ENCODE data around the gene DLGAP4.

DLGAP4 gene

GRCh38 chr20:36404435-36404978 is 98.4 kb downstream of the DLGAP4 start:
- H3K27me3 ChIP-seq (ENCODE audit: control insufficient read depth, insufficient read depth, low read length): no peaks in the 10 kb centered on the region
- H3K4me1 ChIP-seq (ENCODE audit: control insufficient read depth, insufficient read depth, low read length): peaks cover 6% of the 10 kb centered on the region; the same call in 1 of the 2 replicates
- no peaks in the 10 kb centered on the region for H3K9me3 ChIP-seq (ENCODE audit: control insufficient read depth, insufficient read depth, low read depth, low read length)
- H3K36me3 ChIP-seq (ENCODE audit: control insufficient read depth, insufficient read depth, low read length): no peaks in the 10 kb centered on the region
- H3K9ac ChIP-seq (ENCODE audit: low read length): no peak overlapping the region
- H3K27ac ChIP-seq (ENCODE audit: low read depth, low read length): no peak overlapping the region
- no peak overlapping the region for H3K4me3 ChIP-seq (ENCODE audit: low read depth, low read length)

- Histone ChIP-seq H3K27me3 (ENCODE audit: control insufficient read depth, insufficient read depth, low read length) (no peaks in the 10 kb centered on the region), H3K9me3 (ENCODE audit: control insufficient read depth, insufficient read depth, low read depth, low read length) (no peaks in the 10 kb centered on the region), H3K27ac (ENCODE audit: low read depth, low read length) (no peak overlapping the region), H3K4me1 (ENCODE audit: control insufficient read depth, insufficient read depth, low read length) (peaks cover 6% of the 10 kb centered on the region; the same call in 1 of the 2 replicates), H3K36me3 (ENCODE audit: control insufficient read depth, insufficient read depth, low read length) (no peaks in the 10 kb centered on the region), H3K4me3 (ENCODE audit: low read depth, low read length) (no peak overlapping the region), H3K9ac (ENCODE audit: low read length) (no peak overlapping the region)
Measured at GRCh38 chr20:36405255-36405654, 99.1 kb downstream of the DLGAP4 start.

GRCh38 chr20:36407199-36407733 is 101.1 kb downstream of the DLGAP4 start:
- Histone ChIP-seq H3K9me3 (ENCODE audit: control insufficient read depth, insufficient read depth, low read depth, low read length) (no peaks in the 10 kb centered on the region), H3K27me3 (ENCODE audit: control insufficient read depth, insufficient read depth, low read length) (no peaks in the 10 kb centered on the region), H3K27ac (ENCODE audit: low read depth, low read length) (no peak overlapping the region), H3K4me1 (ENCODE audit: control insufficient read depth, insufficient read depth, low read length) (no peaks in the 10 kb centered on the region), H3K9ac (ENCODE audit: low read length) (no peak overlapping the region), H3K4me3 (ENCODE audit: low read depth, low read length) (no peak overlapping the region), H3K36me3 (ENCODE audit: control insufficient read depth, insufficient read depth, low read length) (no peaks in the 10 kb centered on the region)

- H3K27ac ChIP-seq (ENCODE audit: low read depth, low read length): no peak overlapping the region
- no peaks in the 10 kb centered on the region for H3K4me1 ChIP-seq (ENCODE audit: control insufficient read depth, insufficient read depth, low read length)
- no peaks in the 10 kb centered on the region for H3K27me3 ChIP-seq (ENCODE audit: control insufficient read depth, insufficient read depth, low read length)
- no peaks in the 10 kb centered on the region for H3K9me3 ChIP-seq (ENCODE audit: control insufficient read depth, insufficient read depth, low read depth, low read length)
- H3K36me3 ChIP-seq (ENCODE audit: control insufficient read depth, insufficient read depth, low read length): no peaks in the 10 kb centered on the region
- H3K9ac ChIP-seq (ENCODE audit: low read length): no peak overlapping the region
- no peak overlapping the region for H3K4me3 ChIP-seq (ENCODE audit: low read depth, low read length)
Measured at GRCh38 chr20:36408219-36408618, 102.1 kb downstream of the DLGAP4 start.

- Histone ChIP-seq H3K27me3 (ENCODE audit: control insufficient read depth, insufficient read depth, low read length) (no peaks in the 10 kb centered on the region), H3K36me3 (ENCODE audit: control insufficient read depth, insufficient read depth, low read length) (no peaks in the 10 kb centered on the region), H3K9ac (ENCODE audit: low read length) (no peak overlapping the region), H3K27ac (ENCODE audit: low read depth, low read length) (no peak overlapping the region), H3K4me3 (ENCODE audit: low read depth, low read length) (no peak overlapping the region), H3K9me3 (ENCODE audit: control insufficient read depth, insufficient read depth, low read depth, low read length) (no peaks in the 10 kb centered on the region), H3K4me1 (ENCODE audit: control insufficient read depth, insufficient read depth, low read length) (no peaks in the 10 kb centered on the region)
Measured at GRCh38 chr20:36411861-36412454, 105.8 kb downstream of the DLGAP4 start.

GRCh38 chr20:36415475-36416002 is 109.4 kb downstream of the DLGAP4 start:
- H3K9ac ChIP-seq (ENCODE audit: low read length): no peak overlapping the region
- no peaks in the 10 kb centered on the region for H3K27me3 ChIP-seq (ENCODE audit: control insufficient read depth, insufficient read depth, low read length)
- H3K36me3 ChIP-seq (ENCODE audit: control insufficient read depth, insufficient read depth, low read length): no peaks in the 10 kb centered on the region
- no peaks in the 10 kb centered on the region for H3K4me1 ChIP-seq (ENCODE audit: control insufficient read depth, insufficient read depth, low read length)
- no peaks in the 10 kb centered on the region for H3K9me3 ChIP-seq (ENCODE audit: control insufficient read depth, insufficient read depth, low read depth, low read length)
- no peak overlapping the region for H3K27ac ChIP-seq (ENCODE audit: low read depth, low read length)
- H3K4me3 ChIP-seq (ENCODE audit: low read depth, low read length): no peak overlapping the region

GRCh38 chr20:36418711-36419110 is 112.6 kb downstream of the DLGAP4 start:
- H3K4me1 ChIP-seq (ENCODE audit: control insufficient read depth, insufficient read depth, low read length): no peaks in the 10 kb centered on the region
- H3K27ac ChIP-seq (ENCODE audit: low read depth, low read length): no peak overlapping the region
- no peaks in the 10 kb centered on the region for H3K9me3 ChIP-seq (ENCODE audit: control insufficient read depth, insufficient read depth, low read depth, low read length)
- no peaks in the 10 kb centered on the region for H3K27me3 ChIP-seq (ENCODE audit: control insufficient read depth, insufficient read depth, low read length)
- H3K4me3 ChIP-seq (ENCODE audit: low read depth, low read length): no peak overlapping the region
- H3K9ac ChIP-seq (ENCODE audit: low read length): no peak overlapping the region
- no peaks in the 10 kb centered on the region for H3K36me3 ChIP-seq (ENCODE audit: control insufficient read depth, insufficient read depth, low read length)

GRCh38 chr20:36421641-36422040 is 115.5 kb downstream of the DLGAP4 start:
- H3K9me3 ChIP-seq (ENCODE audit: control insufficient read depth, insufficient read depth, low read depth, low read length): no peaks in the 10 kb centered on the region
- H3K36me3 ChIP-seq (ENCODE audit: control insufficient read depth, insufficient read depth, low read length): no peaks in the 10 kb centered on the region
- no peak overlapping the region for H3K27ac ChIP-seq (ENCODE audit: low read depth, low read length)
- H3K4me1 ChIP-seq (ENCODE audit: control insufficient read depth, insufficient read depth, low read length): no peaks in the 10 kb centered on the region
- no peaks in the 10 kb centered on the region for H3K27me3 ChIP-seq (ENCODE audit: control insufficient read depth, insufficient read depth, low read length)
- no peak overlapping the region for H3K9ac ChIP-seq (ENCODE audit: low read length)
- no peak overlapping the region for H3K4me3 ChIP-seq (ENCODE audit: low read depth, low read length)

GRCh38 chr20:36424314-36424713 is 118.2 kb downstream of the DLGAP4 start:
- H3K36me3 ChIP-seq (ENCODE audit: control insufficient read depth, insufficient read depth, low read length): no peaks in the 10 kb centered on the region
- no peaks in the 10 kb centered on the region for H3K27me3 ChIP-seq (ENCODE audit: control insufficient read depth, insufficient read depth, low read length)
- no peaks in the 10 kb centered on the region for H3K4me1 ChIP-seq (ENCODE audit: control insufficient read depth, insufficient read depth, low read length)
- H3K9ac ChIP-seq (ENCODE audit: low read length): no peak overlapping the region
- H3K27ac ChIP-seq (ENCODE audit: low read depth, low read length): no peak overlapping the region
- H3K9me3 ChIP-seq (ENCODE audit: control insufficient read depth, insufficient read depth, low read depth, low read length): no peaks in the 10 kb centered on the region
- H3K4me3 ChIP-seq (ENCODE audit: low read depth, low read length): no peak overlapping the region

GRCh38 chr20:36425166-36425565 is 119.0 kb downstream of the DLGAP4 start:
- Histone ChIP-seq H3K4me1 (ENCODE audit: control insufficient read depth, insufficient read depth, low read length) (no peaks in the 10 kb centered on the region), H3K27me3 (ENCODE audit: control insufficient read depth, insufficient read depth, low read length) (no peaks in the 10 kb centered on the region), H3K4me3 (ENCODE audit: low read depth, low read length) (no peak overlapping the region), H3K27ac (ENCODE audit: low read depth, low read length) (no peak overlapping the region), H3K36me3 (ENCODE audit: control insufficient read depth, insufficient read depth, low read length) (no peaks in the 10 kb centered on the region), H3K9me3 (ENCODE audit: control insufficient read depth, insufficient read depth, low read depth, low read length) (no peaks in the 10 kb centered on the region), H3K9ac (ENCODE audit: low read length) (no peak overlapping the region)

- Histone ChIP-seq H3K4me3 (ENCODE audit: low read depth, low read length) (no peak overlapping the region), H3K36me3 (ENCODE audit: control insufficient read depth, insufficient read depth, low read length) (no peaks in the 10 kb centered on the region), H3K9ac (ENCODE audit: low read length) (no peak overlapping the region), H3K27me3 (ENCODE audit: control insufficient read depth, insufficient read depth, low read length) (peaks cover 15% of the 10 kb centered on the region), H3K27ac (ENCODE audit: low read depth, low read length) (no peak overlapping the region), H3K9me3 (ENCODE audit: control insufficient read depth, insufficient read depth, low read depth, low read length) (no peaks in the 10 kb centered on the region), H3K4me1 (ENCODE audit: control insufficient read depth, insufficient read depth, low read length) (no peaks in the 10 kb centered on the region)
Measured at GRCh38 chr20:36431604-36432003, 125.5 kb downstream of the DLGAP4 start.

Data from HUES6 (cell line).